ENCODE results near the gene USP25. TPM values are rescaled to one million over a fixed set of nuclear protein-coding genes. Genes with fewer than 3 reads are reported as not detected.

Gene USP25
- total RNA-seq, 3 donors from 2014 or later, result 33.5 to 48.2 (median 43.3) TPM

DNA sequence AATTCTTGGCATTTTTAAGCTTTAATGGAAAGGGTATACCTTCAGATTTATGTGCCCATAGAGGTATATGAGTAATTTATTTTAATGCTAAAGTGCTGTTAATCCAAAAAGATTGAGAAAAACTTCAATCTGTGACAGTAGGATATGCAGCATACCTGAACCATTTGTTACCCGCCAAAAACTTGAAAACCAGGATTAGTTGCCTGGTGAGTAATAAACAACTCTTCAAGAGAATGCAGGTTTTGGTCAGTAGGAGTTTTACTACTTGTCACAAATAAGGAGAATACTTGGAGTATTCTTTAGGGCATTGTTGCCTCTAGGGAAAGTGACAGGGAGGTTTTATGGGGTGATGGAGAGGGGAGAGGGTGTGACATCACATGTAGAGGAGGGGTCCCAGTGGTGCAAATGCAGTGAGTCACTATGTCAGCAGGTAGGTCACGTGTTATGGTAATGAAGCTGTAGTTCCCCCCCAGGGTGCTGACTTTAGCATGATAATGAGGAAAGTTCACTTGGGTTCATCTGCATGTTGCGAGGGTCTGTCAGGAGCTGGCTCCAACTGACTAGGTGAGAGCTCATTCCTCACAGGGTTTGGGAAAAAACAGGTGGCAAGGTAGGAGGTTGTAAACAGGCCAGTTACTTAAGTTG, 23.1 kb downstream of the USP25 start:
- no peaks in the 10 kb centered on the region for H3K36me3 ChIP-seq (ENCODE audit: low read depth)
- TF ChIP-seq, protein P1, sequence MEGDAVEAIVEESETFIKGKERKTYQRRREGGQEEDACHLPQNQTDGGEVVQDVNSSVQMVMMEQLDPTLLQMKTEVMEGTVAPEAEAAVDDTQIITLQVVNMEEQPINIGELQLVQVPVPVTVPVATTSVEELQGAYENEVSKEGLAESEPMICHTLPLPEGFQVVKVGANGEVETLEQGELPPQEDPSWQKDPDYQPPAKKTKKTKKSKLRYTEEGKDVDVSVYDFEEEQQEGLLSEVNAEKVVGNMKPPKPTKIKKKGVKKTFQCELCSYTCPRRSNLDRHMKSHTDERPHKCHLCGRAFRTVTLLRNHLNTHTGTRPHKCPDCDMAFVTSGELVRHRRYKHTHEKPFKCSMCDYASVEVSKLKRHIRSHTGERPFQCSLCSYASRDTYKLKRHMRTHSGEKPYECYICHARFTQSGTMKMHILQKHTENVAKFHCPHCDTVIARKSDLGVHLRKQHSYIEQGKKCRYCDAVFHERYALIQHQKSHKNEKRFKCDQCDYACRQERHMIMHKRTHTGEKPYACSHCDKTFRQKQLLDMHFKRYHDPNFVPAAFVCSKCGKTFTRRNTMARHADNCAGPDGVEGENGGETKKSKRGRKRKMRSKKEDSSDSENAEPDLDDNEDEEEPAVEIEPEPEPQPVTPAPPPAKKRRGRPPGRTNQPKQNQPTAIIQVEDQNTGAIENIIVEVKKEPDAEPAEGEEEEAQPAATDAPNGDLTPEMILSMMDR (IDR thresholded peaks at IDR 0.05), result no peak
- no peak overlapping the region for H3K4me3 ChIP-seq
- H3K4me1 ChIP-seq (ENCODE audit: low read depth), result peaks cover 52% of the 10 kb centered on the region
- ATAC-seq, result no peak
- no peak for DNase-seq
- intact Hi-C loops (cut with DNase I, micrococcal nuclease), result no loop called here
- no peaks in the 10 kb centered on the region for H3K9me3 ChIP-seq

DNA sequence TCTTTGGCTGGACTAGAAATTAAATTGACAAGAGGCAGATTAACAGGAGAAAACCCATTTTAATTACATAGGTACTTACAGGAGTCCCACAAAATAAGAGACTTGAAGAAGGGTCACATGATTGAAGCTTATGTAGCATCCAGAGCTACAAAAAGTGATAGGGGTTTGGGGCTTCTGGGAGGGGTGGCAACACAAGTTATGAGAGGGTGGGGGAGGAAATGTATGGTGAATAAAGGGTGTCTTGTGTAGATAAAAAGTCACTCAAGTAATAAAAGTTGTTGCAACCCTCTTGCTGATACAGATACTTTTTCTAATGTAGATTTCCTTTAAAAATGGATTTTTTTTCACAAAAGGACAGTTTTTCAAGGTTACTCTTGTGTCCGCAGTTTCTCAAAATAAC, 24.0 kb downstream of the USP25 start:
- ATAC-seq, result no peak
- intact Hi-C loops (cut with DNase I, micrococcal nuclease), result no loop called here
- H3K4me1 ChIP-seq (ENCODE audit: low read depth), result peaks cover 44% of the 10 kb centered on the region

DNA sequence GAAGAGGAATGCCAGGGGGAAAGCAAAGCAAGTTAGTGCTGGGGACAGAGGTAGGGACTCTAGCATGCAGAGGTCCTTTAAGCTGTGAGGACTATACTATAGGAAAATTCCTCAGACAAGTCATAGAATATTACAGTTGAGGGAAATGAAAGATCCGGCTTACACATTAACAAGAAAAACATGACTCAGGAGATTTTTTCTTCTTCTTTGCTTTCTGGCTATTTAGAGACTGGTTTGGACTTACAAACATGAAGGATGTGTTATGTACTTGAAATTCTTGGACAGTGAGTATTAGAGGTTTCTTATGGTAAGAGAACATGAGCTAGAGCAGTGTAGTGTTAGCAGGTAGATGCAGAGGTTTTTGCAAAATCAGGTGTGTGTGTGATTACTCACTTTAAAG, 24.9 kb downstream of the USP25 start:
- H3K36me3 ChIP-seq (ENCODE audit: low read depth), result no peaks in the 10 kb centered on the region
- no peaks in the 10 kb centered on the region for H3K9me3 ChIP-seq
- no peak overlapping the region for H3K4me3 ChIP-seq
- intact Hi-C loops (cut with DNase I, micrococcal nuclease), result no loop called here
- TF ChIP-seq, protein P1 (IDR thresholded peaks at IDR 0.05), result no peak
- DNase-seq, result no peak
- peaks cover 37% of the 10 kb centered on the region for H3K4me1 ChIP-seq (ENCODE audit: low read depth)
- ATAC-seq, result peak; percentile 87

More for the DNA sequence above, 24.0 kb downstream of the USP25 start:
- TF ChIP-seq, protein P1 (IDR thresholded peaks at IDR 0.05), result no peak
- Histone ChIP-seq H3K9me3 (no peaks in the 10 kb centered on the region), H3K4me3 (no peak overlapping the region), H3K36me3 (ENCODE audit: low read depth) (no peaks in the 10 kb centered on the region)
- DNase-seq, result no peak

DNA sequence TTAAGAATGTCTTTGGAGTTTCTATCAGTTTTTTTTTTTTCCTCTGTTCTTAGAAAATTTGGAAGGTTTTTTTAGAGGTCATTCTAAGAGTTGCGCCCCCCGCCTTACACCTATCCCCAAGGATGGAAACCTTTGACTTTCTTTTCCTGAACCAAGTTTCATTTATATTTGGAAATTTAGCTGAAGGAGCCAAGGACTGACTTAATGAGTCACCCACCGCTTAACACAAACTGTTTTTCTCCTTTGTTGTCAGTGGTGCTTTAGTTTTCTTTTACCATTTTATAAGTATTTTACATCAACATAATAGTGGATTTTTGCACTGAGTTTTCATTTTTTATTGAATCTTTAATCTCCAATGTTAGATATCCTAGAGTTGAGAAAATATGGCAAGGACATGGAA, 25.3 kb downstream of the USP25 start:
- Histone ChIP-seq H3K36me3 (ENCODE audit: low read depth) (no peaks in the 10 kb centered on the region), H3K9me3 (no peaks in the 10 kb centered on the region), H3K4me3 (no peak overlapping the region), H3K4me1 (ENCODE audit: low read depth) (peaks cover 34% of the 10 kb centered on the region)
- ATAC-seq (no peak), DNase-seq (no peak)
- TF ChIP-seq, protein P1 (IDR thresholded peaks at IDR 0.05), result no peak
- intact Hi-C loops (cut with DNase I, micrococcal nuclease), result no loop called here

DNA sequence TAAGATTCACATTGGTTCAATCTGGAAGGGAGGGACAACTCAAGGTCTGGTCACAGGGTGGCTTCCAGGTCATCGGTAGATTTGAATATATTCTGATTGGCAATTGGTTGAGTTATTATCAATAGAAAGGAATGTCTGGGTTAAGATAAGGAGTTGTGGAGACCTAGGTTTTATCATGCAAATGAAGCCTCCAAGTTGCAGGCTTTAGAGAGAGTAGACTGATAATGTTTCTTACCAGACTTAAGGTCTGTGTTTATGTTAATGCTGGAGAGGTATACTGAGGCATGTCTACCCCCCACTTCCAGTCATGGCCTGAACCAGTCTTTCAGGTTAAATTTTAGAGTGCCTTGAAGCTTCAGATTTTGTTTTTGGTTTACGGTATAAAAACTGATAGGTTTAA, 29.7 kb downstream of the USP25 start:
- ATAC-seq (no peak), DNase-seq (no peak)
- Histone ChIP-seq H3K4me3 (no peak overlapping the region), H3K4me1 (ENCODE audit: low read depth) (peaks cover 30% of the 10 kb centered on the region), H3K36me3 (ENCODE audit: low read depth) (no peaks in the 10 kb centered on the region), H3K9me3 (no peaks in the 10 kb centered on the region)
- TF ChIP-seq, protein P1 (IDR thresholded peaks at IDR 0.05), result no peak
- intact Hi-C loops (cut with DNase I, micrococcal nuclease), result no loop called here
